Measurements from ENCODE around the gene C1orf210.

Gene C1orf210

GRCh38 chr1:43293896-43294760 is 8.7 kb upstream of the C1orf210 start:
- peak; percentile 27 to 61 (median 40) for DNase-seq

GRCh38 chr1:43293176-43293575 is 7.8 kb upstream of the C1orf210 start:
- no peak for DNase-seq

DNA sequence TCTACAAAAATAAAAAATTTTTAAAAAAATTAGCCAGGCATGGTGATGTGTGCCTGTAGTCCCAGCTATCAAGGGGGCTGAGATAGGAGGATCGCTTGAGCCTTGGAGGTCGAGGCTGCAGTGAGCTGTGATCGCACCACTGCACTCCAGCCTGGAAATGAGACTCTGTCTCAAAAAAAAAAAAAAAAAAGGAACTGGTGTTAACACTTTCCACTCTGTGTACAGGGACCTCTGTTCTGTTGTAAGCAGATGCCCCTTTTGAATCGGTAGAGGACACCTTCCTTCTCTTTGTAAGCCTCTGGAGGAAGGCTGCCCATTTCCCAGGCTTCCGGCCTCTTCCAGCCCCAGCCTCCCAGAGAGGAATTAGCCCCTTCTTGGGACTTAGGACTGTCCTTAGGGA is 7.3 kb upstream of the C1orf210 start:
- DNase-seq, result no peak

GRCh38 chr1:43292216-43292615 is 6.8 kb upstream of the C1orf210 start:
- no peak for DNase-seq

DNA sequence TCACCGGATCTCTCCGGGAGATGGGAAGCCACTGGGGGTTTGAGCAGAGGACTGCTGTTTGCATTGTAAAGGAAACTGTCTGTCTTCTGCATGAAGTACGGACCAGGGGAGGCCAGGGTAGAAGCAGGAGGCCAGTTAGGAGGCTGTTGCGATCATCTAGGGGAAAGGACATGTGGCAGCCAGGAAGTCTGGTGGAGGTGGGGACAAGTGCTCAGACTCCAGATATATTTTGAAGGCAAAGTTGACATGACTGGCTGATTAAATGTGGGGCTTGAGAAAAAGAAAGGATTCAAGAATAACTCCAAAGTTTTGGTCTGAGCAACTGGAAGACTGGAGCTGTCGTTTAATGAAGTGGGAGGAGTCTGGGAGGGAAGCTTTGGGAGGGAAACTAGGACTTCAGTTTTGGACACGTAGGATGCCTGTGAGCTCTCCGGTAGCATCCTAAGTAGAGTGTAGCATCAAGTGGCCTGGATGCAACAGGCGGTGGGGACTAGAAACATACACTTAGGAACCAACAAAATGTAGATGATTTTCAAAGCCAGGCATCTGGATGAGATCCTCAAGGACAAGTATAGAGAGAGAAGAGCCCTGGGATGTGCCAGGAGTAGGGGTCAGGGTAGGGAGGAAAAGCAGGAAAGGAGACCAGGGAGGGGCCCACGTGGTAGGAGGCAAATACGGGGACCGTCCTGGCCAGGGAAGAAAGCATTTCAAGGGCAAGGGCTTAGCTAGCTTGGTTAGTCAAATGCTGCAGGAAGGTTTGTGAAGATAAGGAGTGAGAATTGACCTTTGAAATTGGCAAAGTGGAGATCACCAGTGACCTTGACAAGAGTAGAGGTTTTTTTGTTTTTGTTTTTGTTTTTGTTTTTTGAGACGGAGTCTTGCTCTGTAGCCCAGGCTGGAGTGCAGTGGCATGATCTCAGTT is 3.7 kb upstream of the C1orf210 start:
- DNase-seq, result no peak

DNA sequence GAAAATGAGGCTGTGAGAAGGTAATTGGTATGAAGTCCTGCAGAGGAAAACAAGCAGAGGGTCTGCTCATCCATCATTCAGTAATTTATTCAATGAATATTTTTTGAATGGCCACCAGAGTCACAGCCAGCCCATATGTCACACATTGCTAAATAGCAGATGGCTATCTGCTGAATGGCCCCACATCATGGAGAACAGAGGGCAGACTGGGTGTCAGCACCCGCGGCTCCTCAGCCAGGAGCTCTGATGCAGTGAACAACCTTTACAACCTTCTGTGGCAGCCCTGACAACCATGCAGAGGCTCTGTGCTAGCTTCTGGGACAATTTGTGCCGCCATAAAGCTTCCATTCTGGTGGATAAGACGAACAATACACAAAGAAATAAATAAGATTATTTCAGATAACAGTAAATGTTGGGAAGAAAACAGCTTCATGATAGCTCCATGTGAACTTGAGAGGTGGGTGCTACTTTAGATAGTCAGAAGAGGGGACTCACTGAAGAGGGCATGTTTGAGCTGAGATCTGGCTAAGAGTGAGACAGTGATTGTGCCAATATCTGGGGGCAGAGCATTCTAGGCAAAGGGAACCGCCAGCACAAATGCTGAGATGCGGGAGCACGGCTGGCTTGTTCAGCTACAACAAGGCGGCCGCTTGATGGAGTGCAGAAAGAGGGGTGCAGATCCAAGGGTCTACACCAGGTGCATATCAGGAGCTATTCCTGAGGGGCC is 2.8 kb upstream of the C1orf210 start:
- no peak for DNase-seq

DNA sequence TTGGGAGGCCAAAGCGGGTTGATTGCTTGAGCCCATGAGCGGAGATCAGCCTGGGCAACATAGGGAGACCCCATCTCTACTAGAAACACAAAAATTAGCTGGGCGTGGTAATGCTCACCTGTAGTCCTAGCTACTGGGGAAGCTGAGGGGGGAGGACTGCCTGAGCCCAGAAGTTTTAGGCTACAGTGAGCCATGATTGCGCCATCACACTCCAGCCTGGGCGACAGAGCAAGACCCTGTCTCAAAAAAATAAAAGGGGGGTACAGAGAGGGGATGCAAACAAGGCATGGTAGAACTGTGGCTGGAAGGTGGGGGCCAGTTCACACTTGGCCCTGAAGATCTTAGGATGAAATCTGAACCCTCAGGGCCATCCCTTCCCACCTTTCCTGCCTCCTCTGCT is 1.2 kb upstream of the C1orf210 start:
- DNase-seq, result no peak

GRCh38 chr1:43286115-43286514 is 734 bp upstream of the C1orf210 start:
- DNase-seq, result no peak

- peak in 3 of 4 experiments; percentile 26 to 58 (median 55) for DNase-seq
Measured at GRCh38 chr1:43284546-43285110, 753 bp downstream of the C1orf210 start.

- DNase-seq, result no peak
Measured at GRCh38 chr1:43284065-43284464, 1.3 kb downstream of the C1orf210 start.

GRCh38 chr1:43282220-43283195 is 2.9 kb downstream of the C1orf210 start:
- DNase-seq, result peak in 1 of 4 experiments; percentile 22

- DNase-seq, result no peak
Measured at GRCh38 chr1:43280692-43281091, 4.7 kb downstream of the C1orf210 start.

DNA sequence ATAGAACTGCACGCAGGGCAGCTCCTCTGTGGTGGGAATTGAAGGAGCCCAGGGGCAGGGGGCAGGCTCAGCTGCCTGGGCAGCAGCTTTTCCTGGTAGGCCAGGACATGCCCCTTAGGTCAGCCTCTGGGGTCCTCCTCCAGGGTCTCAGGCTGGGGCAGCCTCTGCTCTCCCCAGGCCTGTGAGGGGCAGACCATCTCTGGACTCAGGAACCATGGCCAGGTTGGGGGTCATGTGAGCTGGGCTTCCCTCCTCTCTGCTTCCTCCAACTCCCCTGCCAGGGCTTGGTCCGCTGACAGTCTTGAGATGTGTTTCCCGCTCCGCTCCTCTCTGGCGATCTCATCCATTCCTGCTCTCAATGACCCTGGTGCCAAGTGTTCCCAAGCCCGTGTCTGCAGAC is 5.7 kb downstream of the C1orf210 start:
- DNase-seq, result no peak

DNA sequence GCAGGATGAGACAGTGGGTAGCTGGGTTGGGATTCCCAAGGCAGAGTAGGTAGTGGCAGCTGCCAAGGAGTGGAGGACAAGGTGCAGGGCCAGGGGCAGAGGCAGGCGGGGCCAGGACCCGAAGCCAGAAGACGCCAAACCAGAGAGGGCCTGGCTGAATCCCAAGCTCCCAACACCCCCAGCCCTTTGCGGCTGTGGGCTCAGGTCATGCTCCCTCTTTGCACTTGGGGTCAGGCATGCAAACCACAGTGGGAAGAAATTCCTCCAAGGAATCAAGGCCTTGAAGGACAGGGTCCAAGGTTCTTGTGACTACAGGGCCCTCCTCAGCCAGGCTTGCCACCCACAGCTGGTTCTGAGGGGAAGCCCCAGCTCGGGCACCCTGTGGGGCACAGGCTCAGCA is 6.2 kb downstream of the C1orf210 start:
- no peak for DNase-seq

DNA sequence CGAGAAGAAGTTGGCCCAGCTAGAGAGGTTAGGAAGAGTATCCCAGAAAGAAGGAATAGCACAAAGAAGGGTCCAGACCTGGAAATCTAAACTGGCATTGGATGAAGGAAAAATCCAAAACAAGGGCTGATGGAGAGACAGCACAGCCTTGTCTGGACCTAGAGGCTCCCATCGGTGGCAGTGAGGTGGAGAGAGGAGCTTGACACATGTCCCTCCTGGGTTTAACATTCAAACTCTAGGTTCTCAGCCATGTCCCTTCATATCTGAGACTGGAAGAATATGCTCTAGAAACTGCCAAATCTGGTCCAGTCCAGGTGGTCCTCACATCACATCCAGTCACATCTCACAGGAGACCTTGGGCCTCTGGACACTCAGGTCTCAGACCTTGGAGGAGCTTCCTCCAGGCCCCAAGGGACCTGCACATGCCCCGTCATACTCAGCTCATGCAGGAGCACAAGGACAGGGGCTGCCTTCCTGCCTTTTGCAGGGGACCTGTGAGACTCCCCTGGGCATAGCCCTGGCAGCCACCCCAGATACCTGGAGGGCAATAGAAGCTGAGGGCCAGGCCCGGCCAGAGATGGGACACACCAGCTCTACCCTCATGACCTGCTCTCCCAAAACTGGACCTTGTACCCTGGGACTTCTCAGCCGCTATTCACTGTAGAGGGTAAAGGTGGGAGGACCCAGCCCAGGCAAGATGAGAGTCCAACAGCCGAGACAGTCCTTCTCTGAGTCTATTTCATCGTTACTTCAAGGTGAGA is 8.1 kb downstream of the C1orf210 start:
- no peak for DNase-seq

GRCh38 chr1:43276673-43277072 is 8.7 kb downstream of the C1orf210 start:
- no peak for DNase-seq

DNA sequence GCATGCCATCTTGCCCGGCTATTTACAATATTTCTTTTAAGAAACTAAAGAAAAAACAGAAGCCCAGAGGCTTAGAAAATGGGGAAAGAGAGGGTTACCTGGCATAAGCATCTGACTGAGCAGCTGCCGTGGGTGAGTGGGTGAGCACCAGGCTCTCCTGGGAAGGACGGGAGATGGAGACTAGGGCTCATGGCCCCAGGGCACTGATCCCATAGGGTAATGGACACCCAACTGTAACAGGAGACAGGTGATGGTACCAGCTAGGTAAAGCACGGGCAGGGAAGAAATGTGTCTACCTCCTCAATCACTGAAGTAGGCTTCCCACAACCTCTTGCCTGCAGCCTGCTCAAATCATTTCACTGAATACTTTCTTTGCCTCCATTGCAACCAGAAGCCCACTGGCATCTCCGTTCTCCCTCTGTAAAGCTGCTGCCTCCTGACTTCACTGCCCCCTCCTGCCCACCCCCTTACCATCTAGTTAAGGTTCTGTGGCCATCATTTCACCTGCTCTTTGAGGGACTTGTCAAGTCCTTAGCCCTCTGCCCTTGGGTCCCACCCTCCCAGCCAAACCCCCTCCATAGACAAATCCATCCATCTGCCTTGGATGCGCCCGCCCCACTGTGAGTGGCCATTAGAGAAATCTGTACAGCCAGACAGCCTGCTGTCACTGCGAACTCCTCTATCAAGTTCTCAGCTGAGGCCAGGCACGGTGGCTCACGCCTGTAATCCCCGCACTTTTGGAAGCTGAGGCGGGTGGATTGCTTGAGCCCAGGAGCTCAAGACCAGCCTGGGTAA is 9.4 kb downstream of the C1orf210 start:
- DNase-seq, result no peak

GRCh38 chr1:43274804-43275180 is 10.6 kb downstream of the C1orf210 start:
- no peak for DNase-seq

DNA sequence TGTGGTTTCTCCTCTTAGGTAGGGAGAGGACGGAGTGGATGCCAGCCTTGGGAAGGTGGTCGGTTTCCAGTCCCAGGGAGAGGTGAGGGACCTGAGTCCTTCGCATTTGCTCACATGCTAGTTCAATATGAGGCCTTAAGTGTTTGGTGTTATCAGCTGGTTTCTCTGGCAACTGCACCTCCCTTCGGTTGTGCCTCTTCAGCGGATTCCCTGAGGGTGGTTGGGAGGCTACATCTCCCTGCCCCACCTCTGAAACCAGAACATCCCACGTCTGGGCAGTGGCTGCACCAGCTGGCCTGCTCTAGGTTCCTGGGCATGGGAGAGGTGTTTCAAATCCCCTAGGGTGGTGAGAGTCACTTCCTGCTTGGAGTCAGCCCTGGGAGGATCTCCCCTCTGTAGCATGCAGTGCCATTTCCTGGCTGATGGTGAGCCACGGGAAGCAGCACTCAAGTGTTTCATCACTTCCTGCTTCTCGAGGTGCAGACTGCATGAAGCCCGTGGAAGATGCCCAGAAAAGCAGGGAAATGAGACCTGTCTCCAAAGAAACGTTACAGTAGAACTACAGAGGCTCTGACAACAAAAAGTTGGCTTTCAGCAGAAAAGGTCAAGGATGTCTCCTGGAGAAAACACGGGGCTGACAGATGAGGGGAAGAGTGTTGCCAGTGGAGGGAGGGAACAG is 11.1 kb downstream of the C1orf210 start:
- peak; percentile 39 to 73 (median 65) for DNase-seq

Data from suppressor macrophage (primary cell).